GM06990 (cell line): ENCODE results near the gene RPL36A.

Experiments
- DNase-seq: peaks from one replicate; pipeline ENCODE4 v3.0.0-alpha.2; 2011; ENCODE audit not compliant: insufficient read length; ENCODE audit errors: extremely low read depth
- H3K27me3 ChIP-seq: replicated peaks from 2 replicates; pipeline ENCODE4 v1.6.0; 2011; ENCODE audit warnings: low read length; ENCODE audit not compliant: control insufficient read depth, insufficient read depth
- H3K36me3 ChIP-seq: 2 replicates; pipeline ENCODE4 v1.5.1; 2011; ENCODE audit warnings: low read length; ENCODE audit not compliant: control insufficient read depth, insufficient read depth
- H3K4me3 ChIP-seq: replicated peaks from 2 replicates; pipeline ENCODE4 v1.5.1; 2011; ENCODE audit warnings: low read depth, mild to moderate bottlenecking, control low read depth, low read length
- CTCF ChIP-seq: IDR thresholded peaks from 2 replicates; pipeline ENCODE4 v1.5.1; 2011; ENCODE audit warnings: low read length, control low read depth, mild to moderate bottlenecking, inconsistent platforms; ENCODE audit not compliant: insufficient read depth, poor library complexity, severe bottlenecking

Gene RPL36A

GRCh38 chrX:101357166-101357795 is 33.5 kb upstream of the RPL36A start:
- peak; percentile 36 for TF ChIP-seq CTCF
- H3K36me3 ChIP-seq, result peaks cover 11% of the 10 kb centered on the region

GRCh38 chrX:101359966-101360365 is 30.8 kb upstream of the RPL36A start:
- Histone ChIP-seq H3K36me3 (peaks cover 13% of the 10 kb centered on the region), H3K4me3 (no peak overlapping the region), H3K27me3 (no peaks in the 10 kb centered on the region)
- no peak for TF ChIP-seq CTCF
- no peak for DNase-seq

More at GRCh38 chrX:101357166-101357795, 33.5 kb upstream of the RPL36A start:
- H3K4me3 ChIP-seq, result no peak overlapping the region
- H3K27me3 ChIP-seq, result no peaks in the 10 kb centered on the region
- no peak for DNase-seq

- no peak for TF ChIP-seq CTCF
- DNase-seq, result no peak
- Histone ChIP-seq H3K4me3 (no peak overlapping the region), H3K27me3 (no peaks in the 10 kb centered on the region), H3K36me3 (peaks cover 13% of the 10 kb centered on the region)
These were observed 30.4 kb upstream of the RPL36A start for GRCh38 chrX:101360390-101360789.

- H3K4me3 ChIP-seq, result no peak overlapping the region
- TF ChIP-seq CTCF, result no peak
- no peak for DNase-seq
- no peaks in the 10 kb centered on the region for H3K27me3 ChIP-seq
- peaks cover 12% of the 10 kb centered on the region for H3K36me3 ChIP-seq
These were observed 28.7 kb upstream of the RPL36A start for GRCh38 chrX:101362116-101362515.

- Histone ChIP-seq H3K4me3 (no peak overlapping the region), H3K36me3 (peaks cover 12% of the 10 kb centered on the region), H3K27me3 (no peaks in the 10 kb centered on the region)
- no peak for TF ChIP-seq CTCF
- DNase-seq, result no peak
These were observed 28.1 kb upstream of the RPL36A start for GRCh38 chrX:101362757-101363156.

- H3K36me3 ChIP-seq, result peaks cover 3% of the 10 kb centered on the region
- no peak for TF ChIP-seq CTCF
These were observed 25.5 kb upstream of the RPL36A start for GRCh38 chrX:101365301-101365795.

More at GRCh38 chrX:101365301-101365795, 25.5 kb upstream of the RPL36A start:
- DNase-seq, result no peak
- no peak overlapping the region for H3K4me3 ChIP-seq
- no peaks in the 10 kb centered on the region for H3K27me3 ChIP-seq
